Fibroblast of lung (primary cell): ENCODE results near the gene ATP5F1D. TPM values are rescaled to one million over a fixed set of nuclear protein-coding genes. Genes with fewer than 3 reads are reported as not detected.

Experiments used
- DNase-seq, 2 donors: peaks; one replicate each; pipeline versions ENCODE4 v3.0.0 to v3.0.0-alpha.2; 2010; ENCODE audit warnings: low read depth in 2 of 2
- H2AFZ ChIP-seq: 2 replicates; pipeline ENCODE4 v1.5.1; 2012; ENCODE audit warnings: low read length, control low read depth, inconsistent platforms
- H3K27ac ChIP-seq: 2 replicates; pipeline ENCODE4 v1.5.1; 2011; ENCODE audit warnings: low read length, control low read depth; ENCODE audit not compliant: insufficient read depth
- H3K27me3 ChIP-seq: 2 replicates; pipeline ENCODE4 v1.5.1; 2011; ENCODE audit warnings: mild to moderate bottlenecking, low read length; ENCODE audit not compliant: control insufficient read depth, insufficient read depth
- H3K36me3 ChIP-seq: 2 replicates; pipeline ENCODE4 v1.5.1; 2011; ENCODE audit warnings: low read length; ENCODE audit not compliant: control insufficient read depth, insufficient read depth
- H3K4me1 ChIP-seq: 2 replicates; pipeline ENCODE4 v1.5.1; 2011; ENCODE audit warnings: low read length; ENCODE audit not compliant: control insufficient read depth, insufficient read depth; ENCODE audit errors: extremely low read depth
- H3K4me2 ChIP-seq: 2 replicates; pipeline ENCODE4 v1.5.1; 2011; ENCODE audit warnings: low read length, control low read depth; ENCODE audit not compliant: insufficient read depth; ENCODE audit errors: extremely low read depth
- H3K4me3 ChIP-seq, 4 experiments: fragments of 200-600 bp in 1 of 4; sonication (generic) in 1 of 4; replicated peaks in 1 of 4; 2 replicates each; pipeline ENCODE4 v1.5.1; 2011 to 2016; ENCODE audit warnings: low read length in 4 of 4, low read depth in 3 of 4, mild to moderate bottlenecking in 3 of 4, control low read depth in 2 of 4, inconsistent platforms in 1 of 4, mixed read lengths in 1 of 4; ENCODE audit not compliant: insufficient read depth in 1 of 4; ENCODE audit errors: control extremely low read depth in 1 of 4
- H3K79me2 ChIP-seq: 2 replicates; pipeline ENCODE4 v1.5.1; 2012; ENCODE audit warnings: mild to moderate bottlenecking, low read length, inconsistent platforms; ENCODE audit not compliant: control insufficient read depth, insufficient read depth
- H3K9ac ChIP-seq: 2 replicates; pipeline ENCODE4 v1.5.1; 2011; ENCODE audit warnings: mild to moderate bottlenecking, low read length, control low read depth; ENCODE audit not compliant: insufficient read depth
- H3K9me3 ChIP-seq: 2 replicates; pipeline ENCODE4 v1.5.1; 2012; ENCODE audit warnings: low read depth, low read length; ENCODE audit not compliant: control insufficient read depth, insufficient read depth
- H4K20me1 ChIP-seq: 2 replicates; pipeline ENCODE4 v1.5.1; 2011; ENCODE audit warnings: low read length; ENCODE audit not compliant: control insufficient read depth, insufficient read depth; ENCODE audit errors: extremely low read depth
- EZH2 ChIP-seq: IDR thresholded peaks from 2 replicates; pipeline ENCODE4 v1.5.1; 2012; ENCODE audit warnings: low read length, control low read depth, mild to moderate bottlenecking; ENCODE audit errors: missing control alignments
- polyA plus RNA-seq, 2 donors: library from polyadenylated mRNA; depleted of rRNA in 1 of 2; stranded (reverse) in 1 of 2; unstranded in 1 of 2; fragments of >200 nt; gene quantifications; 2 replicates each; pipeline ENCODE4 v1.2.1, GENCODE V29; 2011 to 2012; ENCODE audit warnings: missing spikeins in 1 of 2
- total RNA-seq: library from RNA; depleted of rRNA; stranded (reverse); fragments of >200 nt; gene quantifications from 2 replicates; pipeline ENCODE4 v1.2.1, GENCODE V29; 2014
- TF ChIP-seq, protein P1 (sequence below), 2 donors: IDR thresholded peaks in 1 of 2; conservative IDR thresholded peaks in 1 of 2; 1 replicate in 1 of 2; 2 replicates in 1 of 2; pipeline ENCODE4 v1.5.1; 2011 to 2012; ENCODE audit warnings: low read length in 2 of 2, control low read depth in 1 of 2, inconsistent platforms in 1 of 2, low read depth in 1 of 2, mild to moderate bottlenecking in 1 of 2

Gene ATP5F1D
- total and polyA plus RNA-seq, 2 donors (not counting 1 experiment from before 2014, with no cell fraction given), result 20.5 to 53.8 TPM

DNA sequence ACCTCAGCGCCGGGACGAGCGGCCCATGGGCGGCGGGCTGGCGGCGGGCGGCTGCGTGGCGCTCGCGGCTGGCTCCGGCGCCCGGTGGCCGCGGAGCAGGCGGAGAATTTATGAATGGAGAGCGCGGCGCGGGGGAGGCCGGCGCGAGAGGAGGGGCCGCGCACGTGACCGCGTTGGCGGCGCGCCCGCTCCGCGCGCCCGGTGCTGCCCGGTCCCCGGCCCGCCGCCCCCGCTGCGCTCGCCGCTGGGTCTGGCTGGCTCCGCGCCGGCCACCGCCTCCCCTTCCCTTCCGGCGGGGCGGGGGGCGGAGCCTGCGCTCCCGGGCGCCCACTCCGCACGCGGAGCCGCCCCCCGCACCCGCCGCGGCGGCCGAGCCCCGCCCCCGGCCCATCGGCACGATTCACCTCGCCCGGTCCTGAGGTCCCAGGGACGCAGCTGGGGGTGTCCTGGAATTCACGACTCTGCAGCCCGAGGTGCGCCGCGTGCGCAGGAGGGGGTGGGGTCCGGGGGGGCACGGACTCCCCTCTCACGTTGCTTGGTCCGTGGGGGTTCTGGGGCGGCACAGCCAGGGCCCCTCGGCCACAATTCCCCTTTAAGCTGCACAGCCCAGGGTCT lies 3.7 kb upstream of the ATP5F1D start, which contains the start of gene CBARP:
TSS of gene CBARP (minus strand) at position 252 of the 615 bp plus-strand sequence. CDS start 1,905 bp downstream, outside the sequence.
- no peak for DNase-seq
- Histone ChIP-seq H3K79me2 (peaks cover 12% of the 10 kb centered on the region), H3K27ac (peak within 1 kb of the TSS; percentile 43), H4K20me1 (no peaks in the 10 kb centered on the region), H3K27me3 (no peaks in the 10 kb centered on the region), H3K4me3 (peak within 1 kb of the TSS; percentile 56 to 83 (median 76)), H3K4me2 (peak within 1 kb of the TSS; percentile 92), H3K9me3 (no peaks in the 10 kb centered on the region), H3K4me1 (peaks cover 17% of the 10 kb centered on the region), H2AFZ (no peak within 1 kb of the TSS), H3K36me3 (peaks cover 16% of the 10 kb centered on the region), H3K9ac (peak within 1 kb of the TSS; percentile 78)
- no peak for TF ChIP-seq EZH2
- TF ChIP-seq, protein P1, sequence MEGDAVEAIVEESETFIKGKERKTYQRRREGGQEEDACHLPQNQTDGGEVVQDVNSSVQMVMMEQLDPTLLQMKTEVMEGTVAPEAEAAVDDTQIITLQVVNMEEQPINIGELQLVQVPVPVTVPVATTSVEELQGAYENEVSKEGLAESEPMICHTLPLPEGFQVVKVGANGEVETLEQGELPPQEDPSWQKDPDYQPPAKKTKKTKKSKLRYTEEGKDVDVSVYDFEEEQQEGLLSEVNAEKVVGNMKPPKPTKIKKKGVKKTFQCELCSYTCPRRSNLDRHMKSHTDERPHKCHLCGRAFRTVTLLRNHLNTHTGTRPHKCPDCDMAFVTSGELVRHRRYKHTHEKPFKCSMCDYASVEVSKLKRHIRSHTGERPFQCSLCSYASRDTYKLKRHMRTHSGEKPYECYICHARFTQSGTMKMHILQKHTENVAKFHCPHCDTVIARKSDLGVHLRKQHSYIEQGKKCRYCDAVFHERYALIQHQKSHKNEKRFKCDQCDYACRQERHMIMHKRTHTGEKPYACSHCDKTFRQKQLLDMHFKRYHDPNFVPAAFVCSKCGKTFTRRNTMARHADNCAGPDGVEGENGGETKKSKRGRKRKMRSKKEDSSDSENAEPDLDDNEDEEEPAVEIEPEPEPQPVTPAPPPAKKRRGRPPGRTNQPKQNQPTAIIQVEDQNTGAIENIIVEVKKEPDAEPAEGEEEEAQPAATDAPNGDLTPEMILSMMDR (conservative IDR thresholded peaks at IDR 0.05 in 1 of 2, IDR thresholded peaks at IDR 0.05 in 1 of 2; ENCODE audit: low read depth in 1 of 2, low read length in 2 of 2), result no peak

DNA sequence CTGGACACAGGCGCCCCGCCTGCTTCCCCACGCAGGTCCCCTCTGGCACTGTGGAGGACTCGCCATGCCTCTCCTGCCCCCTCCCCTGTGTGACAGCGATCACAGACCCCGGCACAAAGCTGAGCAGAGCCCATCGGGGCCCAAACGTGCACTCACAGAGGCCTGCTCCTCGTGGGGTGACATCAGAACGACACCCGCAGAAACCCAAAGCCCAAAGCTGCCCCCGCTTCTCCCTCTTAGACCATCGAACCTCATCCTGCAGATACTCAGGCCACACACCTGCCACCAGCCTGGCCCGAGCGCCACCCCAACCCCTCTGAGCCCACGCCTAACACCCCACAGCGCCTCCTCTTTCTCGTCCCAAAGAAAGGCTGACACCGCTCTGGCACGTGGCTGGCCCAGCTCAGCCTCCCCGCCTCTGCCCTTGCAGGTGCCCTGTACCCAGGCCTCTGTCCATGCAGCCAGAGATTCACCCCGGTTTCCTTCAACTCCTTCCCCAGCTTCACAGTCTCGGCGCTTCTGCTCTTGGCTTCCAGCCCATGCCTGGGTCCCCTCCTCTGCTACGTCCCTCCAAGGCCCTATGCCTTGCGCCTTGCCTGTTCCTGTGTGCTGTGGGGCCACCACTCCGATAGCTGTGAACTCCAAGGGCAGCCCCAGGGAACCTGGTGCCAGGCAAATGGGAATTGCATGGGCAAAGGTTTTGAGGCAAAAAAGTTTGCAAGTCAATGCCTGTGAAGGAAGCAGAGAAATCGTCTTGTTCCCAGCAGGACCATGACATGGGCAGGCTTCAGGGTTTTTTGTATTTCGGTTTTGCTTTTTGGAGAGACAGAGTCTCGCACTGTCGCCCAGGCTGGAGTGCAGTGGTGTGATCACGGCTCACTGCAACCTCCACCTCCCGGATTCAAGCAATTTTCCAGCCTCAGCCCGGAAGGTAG lies 2.9 kb upstream of the ATP5F1D start:
- H3K79me2 ChIP-seq, result peaks cover 16% of the 10 kb centered on the region
- H3K4me2 ChIP-seq, result no peak overlapping the region
- no peaks in the 10 kb centered on the region for H4K20me1 ChIP-seq
- H3K36me3 ChIP-seq, result peaks cover 13% of the 10 kb centered on the region
- no peak overlapping the region for H3K27ac ChIP-seq
- H3K9ac ChIP-seq, result peak overlapping the region; percentile 42
- H3K9me3 ChIP-seq, result no peaks in the 10 kb centered on the region
- H3K4me1 ChIP-seq, result peaks cover 12% of the 10 kb centered on the region
- TF ChIP-seq, protein P1 (conservative IDR thresholded peaks at IDR 0.05 in 1 of 2, IDR thresholded peaks at IDR 0.05 in 1 of 2; ENCODE audit: low read depth in 1 of 2, low read length in 2 of 2), result no peak
- H3K4me3 ChIP-seq, result peak overlapping the region in 3 of 4 experiments; percentile 15 to 46 (median 29)
- H2AFZ ChIP-seq, result no peak overlapping the region
- no peaks in the 10 kb centered on the region for H3K27me3 ChIP-seq
- DNase-seq, result no peak

DNA sequence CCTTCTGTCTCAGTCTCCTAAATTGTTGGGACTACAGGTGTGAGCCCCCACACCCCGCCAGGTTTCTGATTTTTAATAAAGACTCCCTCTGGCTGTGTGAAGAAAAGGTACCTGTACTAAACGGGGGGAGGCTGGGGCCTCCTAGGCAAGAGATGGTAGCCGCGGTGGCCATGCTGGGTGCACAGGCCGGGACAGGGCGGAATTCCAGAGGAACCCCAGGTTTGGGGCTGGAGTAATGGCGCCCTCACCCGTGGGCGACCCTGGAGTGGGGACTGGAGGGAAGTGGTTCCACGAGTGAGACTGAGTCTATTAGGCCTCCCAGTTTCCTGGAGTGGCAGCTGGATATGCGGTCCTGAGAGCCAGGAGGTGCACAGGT lies 2.1 kb upstream of the ATP5F1D start:
- Histone ChIP-seq H3K36me3 (peaks cover 10% of the 10 kb centered on the region), H3K4me1 (peaks cover 12% of the 10 kb centered on the region), H3K9ac (no peak overlapping the region), H3K79me2 (peaks cover 22% of the 10 kb centered on the region), H3K4me2 (no peak overlapping the region), H3K4me3 (no peak overlapping the region), H3K9me3 (no peaks in the 10 kb centered on the region), H3K27me3 (no peaks in the 10 kb centered on the region), H3K27ac (peak overlapping the region; percentile 81), H2AFZ (no peak overlapping the region), H4K20me1 (no peaks in the 10 kb centered on the region)
- no peak for DNase-seq
- TF ChIP-seq, protein P1 (conservative IDR thresholded peaks at IDR 0.05 in 1 of 2, IDR thresholded peaks at IDR 0.05 in 1 of 2; ENCODE audit: low read depth in 1 of 2, low read length in 2 of 2), result no peak
- no peak for TF ChIP-seq EZH2
